Transverse colon (tissue), 4 donors: ENCODE results near the gene DTNBP1. TPM values are rescaled to one million over a fixed set of nuclear protein-coding genes. Genes with fewer than 3 reads are reported as not detected.

ENCODE experiments used
- DNase-seq: peaks from one replicate; pipeline ENCODE4 v3.0.0-alpha.2; 2019
- H3K27ac ChIP-seq, 4 donors: fragments of 200-600 bp; sonication (generic); 2 replicates each; pipeline ENCODE4 v1.5.1; 2016 to 2018; ENCODE audit warnings: inconsistent platforms in 4 of 4
- H3K27me3 ChIP-seq: fragments of 200-600 bp; sonication (generic); 2 replicates; pipeline ENCODE4 v1.5.1; 2017; ENCODE audit warnings: inconsistent platforms
- H3K36me3 ChIP-seq, 4 donors: fragments of 200-600 bp; sonication (generic); 2 replicates each; pipeline ENCODE4 v1.5.1; 2017 to 2019; ENCODE audit warnings: inconsistent platforms in 4 of 4
- H3K4me1 ChIP-seq, 4 donors: fragments of 200-600 bp; sonication (generic); 2 replicates each; pipeline ENCODE4 v1.5.1; 2017 to 2020; ENCODE audit warnings: inconsistent platforms in 4 of 4
- H3K4me3 ChIP-seq, 4 donors: fragments of 200-600 bp; sonication (generic); 1 replicate in 1 of 4; 2 replicates in 3 of 4; pipeline versions ENCODE4 v1.5.1 to v1.6.1; 2017 to 2019; ENCODE audit warnings: inconsistent platforms in 4 of 4
- H3K9me3 ChIP-seq, 2 donors: fragments of 200-600 bp; sonication (generic); 2 replicates each; pipeline ENCODE4 v1.5.1; 2017 to 2019; ENCODE audit warnings: inconsistent platforms in 2 of 2
- EP300 ChIP-seq: sonication (generic); formaldehyde crosslinking; IDR thresholded peaks from one replicate; pipeline ENCODE4 v1.6.1; 2017; ENCODE audit warnings: antibody characterized with exemption, low read depth
- POLR2A ChIP-seq: fragments of 450-650 bp; IDR thresholded peaks from one replicate; pipeline ENCODE4 v1.6.1; 2016; ENCODE audit warnings: antibody characterized with exemption, mild to moderate bottlenecking, moderate library complexity
- POLR2AphosphoS5 ChIP-seq, 3 donors: sonication (generic); formaldehyde crosslinking; IDR thresholded peaks; one replicate each; pipeline ENCODE4 v1.6.1; 2016; ENCODE audit warnings: antibody characterized with exemption in 3 of 3
- WGBS, 2 donors: methylation state at CpG; one replicate each; pipeline ENCODE4 v1.1.5; 2018; ENCODE audit warnings: low coverage in 1 of 2; 5-methylcytosine and 5-hydroxymethylcytosine counted together
- in situ Hi-C, 4 donors: fragments of 200-750 bp; cut with MboI; loops; one replicate each; pipeline versions ENCODE4 v1.15.0 to v1.15.1; 2017; ENCODE audit warnings: low sequenced_read_pairs in 3 of 4, low pct_ligation_motif_present in 1 of 4, low pct_unique_long_range_greater_than_20kb in 1 of 4
- intact Hi-C: fragments of 100-400 bp; cut with DNase I; formaldehyde crosslinking; loops from one replicate; pipeline ENCODE4 v1.15.1; 2023; ENCODE audit warnings: low total_unique reads
- total RNA-seq, 4 donors: library from RNA; depleted of rRNA; stranded (reverse); fragments of >200 nt; gene quantifications; one replicate each; pipeline ENCODE4 v1.1.0, GENCODE V29; 2016
- TF ChIP-seq, protein P1 (sequence below), 5 experiments: fragments of 200-600 bp in 3 of 5; fragments of 450-650 bp in 2 of 5; sonication (generic) in 3 of 5; IDR thresholded peaks; 1 replicate in 2 of 5; 2 replicates in 3 of 5; pipeline ENCODE4 v1.5.1; 2016 to 2017; ENCODE audit warnings: antibody characterized with exemption in 5 of 5, inconsistent platforms in 3 of 5, mild to moderate bottlenecking in 2 of 5, moderate library complexity in 1 of 5

Gene DTNBP1
- total RNA-seq, 4 donors from 2014 or later: 6.0 to 20.3 (median 16.0) TPM

DNA sequence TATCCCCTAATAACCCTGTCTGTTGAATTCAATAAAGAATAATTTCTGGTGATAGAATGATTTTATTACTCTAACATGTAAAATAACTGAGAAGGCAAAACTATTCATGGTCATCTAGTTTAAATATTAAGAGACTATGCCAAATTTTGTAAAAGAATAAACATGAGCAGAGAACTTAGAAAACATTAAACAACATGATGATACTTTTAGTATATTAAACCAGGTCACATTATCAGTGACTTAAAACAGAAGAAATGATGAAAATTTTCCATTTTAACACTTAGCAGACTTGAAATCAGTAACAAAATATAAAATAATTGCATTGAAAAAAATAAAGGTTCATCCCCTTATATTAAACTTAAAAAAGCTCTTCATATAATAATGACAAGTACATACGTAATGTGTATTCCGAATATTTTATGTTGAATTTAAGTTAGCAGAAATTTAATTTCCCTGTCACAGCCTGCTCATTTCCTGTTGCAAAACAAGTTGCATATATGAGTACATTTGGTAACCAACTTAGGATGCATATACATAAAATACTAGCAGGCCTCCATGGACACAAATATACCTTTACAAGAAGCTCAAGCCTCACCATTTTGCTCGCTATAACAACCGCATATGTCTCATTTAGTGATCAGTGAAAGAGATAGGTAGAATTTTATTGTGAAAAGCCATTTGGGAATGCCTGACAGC is 40.6 kb downstream of the DTNBP1 start:
- Histone ChIP-seq H3K27me3 (no peaks in the 10 kb centered on the region), H3K9me3 (no peaks in the 10 kb centered on the region), H3K4me1 (peaks cover 0 to 29% (median 6%) of the 10 kb centered on the region in 4 donors), H3K4me3 (no peak overlapping the region), H3K27ac (peak overlapping the region in 1 of 4 donors; percentile 37), H3K36me3 (no peaks in the 10 kb centered on the region)
- in situ Hi-C loops: loop anchor here in 2 of 4 donors (25.0 kb wide), 2 partner anchors 110 to 1410 kb away; no protein-coding TSS in a partner anchor
- DNase-seq: no peak
- intact Hi-C loops: loop anchor here (10.0 kb wide), 1 partner anchor 117 kb away; no protein-coding TSS in a partner anchor
- 91 to 93% methylated on average over 4 of the region's 4 CpGs for WGBS, 2 donors
- TF ChIP-seq EP300 (no peak), POLR2A (no peak), POLR2AphosphoS5 (IDR thresholded peaks at IDR 0.05) (no peak)
- TF ChIP-seq, protein P1, sequence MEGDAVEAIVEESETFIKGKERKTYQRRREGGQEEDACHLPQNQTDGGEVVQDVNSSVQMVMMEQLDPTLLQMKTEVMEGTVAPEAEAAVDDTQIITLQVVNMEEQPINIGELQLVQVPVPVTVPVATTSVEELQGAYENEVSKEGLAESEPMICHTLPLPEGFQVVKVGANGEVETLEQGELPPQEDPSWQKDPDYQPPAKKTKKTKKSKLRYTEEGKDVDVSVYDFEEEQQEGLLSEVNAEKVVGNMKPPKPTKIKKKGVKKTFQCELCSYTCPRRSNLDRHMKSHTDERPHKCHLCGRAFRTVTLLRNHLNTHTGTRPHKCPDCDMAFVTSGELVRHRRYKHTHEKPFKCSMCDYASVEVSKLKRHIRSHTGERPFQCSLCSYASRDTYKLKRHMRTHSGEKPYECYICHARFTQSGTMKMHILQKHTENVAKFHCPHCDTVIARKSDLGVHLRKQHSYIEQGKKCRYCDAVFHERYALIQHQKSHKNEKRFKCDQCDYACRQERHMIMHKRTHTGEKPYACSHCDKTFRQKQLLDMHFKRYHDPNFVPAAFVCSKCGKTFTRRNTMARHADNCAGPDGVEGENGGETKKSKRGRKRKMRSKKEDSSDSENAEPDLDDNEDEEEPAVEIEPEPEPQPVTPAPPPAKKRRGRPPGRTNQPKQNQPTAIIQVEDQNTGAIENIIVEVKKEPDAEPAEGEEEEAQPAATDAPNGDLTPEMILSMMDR (IDR thresholded peaks at IDR 0.05): no peak

- H3K27me3 ChIP-seq: no peaks in the 10 kb centered on the region
- in situ Hi-C loops: loop anchor here in 2 of 4 donors (25.0 kb wide), 2 partner anchors 109 to 1409 kb away; no protein-coding TSS in a partner anchor
- intact Hi-C loops: loop anchor here (10.0 kb wide), 1 partner anchor 117 kb away; no protein-coding TSS in a partner anchor
- TF ChIP-seq POLR2A (no peak), EP300 (no peak), POLR2AphosphoS5 (IDR thresholded peaks at IDR 0.05) (no peak)
- TF ChIP-seq, protein P1 (IDR thresholded peaks at IDR 0.05): no peak
- no peak overlapping the region for H3K4me3 ChIP-seq
- 43 to 57% methylated on average over 6 of the region's 6 CpGs for WGBS, 2 donors
- no peaks in the 10 kb centered on the region for H3K36me3 ChIP-seq
- DNase-seq: peak; percentile 20
- H3K4me1 ChIP-seq: peaks cover 0 to 29% (median 6%) of the 10 kb centered on the region in 4 donors
- H3K27ac ChIP-seq: peak overlapping the region in 2 of 4 donors; percentile 14 to 37
- no peaks in the 10 kb centered on the region for H3K9me3 ChIP-seq
Measured at GRCh38 chr6:15621203-15622044, 41.4 kb downstream of the DTNBP1 start.

- 83% methylated on average over 4 of the region's 4 CpGs for WGBS, 2 donors
- Histone ChIP-seq H3K4me1 (peaks cover 0 to 29% (median 6%) of the 10 kb centered on the region in 4 donors), H3K27me3 (no peaks in the 10 kb centered on the region), H3K9me3 (no peaks in the 10 kb centered on the region), H3K27ac (peak overlapping the region in 1 of 4 donors; percentile 7), H3K4me3 (no peak overlapping the region), H3K36me3 (no peaks in the 10 kb centered on the region)
- TF ChIP-seq POLR2A: no peak
- TF ChIP-seq EP300: no peak
- no peak for TF ChIP-seq POLR2AphosphoS5 (IDR thresholded peaks at IDR 0.05)
- TF ChIP-seq, protein P1 (IDR thresholded peaks at IDR 0.05): no peak
- in situ Hi-C loops (loop anchor here in 2 of 4 donors (25.0 kb wide), 2 partner anchors 108 to 1408 kb away; no protein-coding TSS in a partner anchor), intact Hi-C loops (loop anchor here (10.0 kb wide), 1 partner anchor 116 kb away; no protein-coding TSS in a partner anchor)
- DNase-seq: no peak
Measured at GRCh38 chr6:15620611-15621010, 42.2 kb downstream of the DTNBP1 start.

DNA sequence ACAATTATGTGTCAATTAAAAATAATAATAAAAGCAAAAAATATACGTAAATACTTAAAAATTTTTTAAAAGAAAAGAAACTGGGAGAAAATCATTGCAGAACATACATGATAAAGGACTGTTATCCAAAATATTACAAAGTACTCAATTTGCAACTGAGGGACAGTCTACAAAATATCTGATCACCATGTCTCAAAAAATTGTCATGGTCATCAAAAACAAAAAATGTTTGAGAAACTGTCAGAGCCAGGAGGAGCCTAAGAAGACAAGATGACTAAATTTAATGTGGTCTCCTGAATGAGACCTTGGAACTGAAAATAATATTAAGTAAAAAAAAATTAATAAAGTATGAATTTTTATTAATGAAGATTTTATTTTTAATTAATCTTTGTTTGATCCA is 43.5 kb downstream of the DTNBP1 start:
- in situ Hi-C loops (loop anchor here in 2 of 4 donors (25.0 kb wide), 2 partner anchors 107 to 1407 kb away; no protein-coding TSS in a partner anchor), intact Hi-C loops (no loop called here)
- 95 to 100% methylated on average over 1 of the region's 1 CpG for WGBS, 2 donors
- Histone ChIP-seq H3K4me1 (peaks cover 0 to 29% (median 6%) of the 10 kb centered on the region in 4 donors), H3K27me3 (no peaks in the 10 kb centered on the region), H3K4me3 (no peak overlapping the region), H3K9me3 (no peaks in the 10 kb centered on the region), H3K36me3 (peaks cover 0 to 6% (median 0%) of the 10 kb centered on the region in 4 donors), H3K27ac (no peak overlapping the region)
- TF ChIP-seq, protein P1 (IDR thresholded peaks at IDR 0.05): no peak
- TF ChIP-seq POLR2AphosphoS5 (IDR thresholded peaks at IDR 0.05): no peak
- TF ChIP-seq EP300: no peak
- TF ChIP-seq POLR2A: no peak
- no peak for DNase-seq
